ENCODE data around the gene METTL23. TPM values are rescaled to one million over a fixed set of nuclear protein-coding genes. Genes with fewer than 3 reads are reported as not detected.

Gene METTL23
- total and polyA plus RNA-seq, 2 of the 8 experiments (the other 6 are each of a cell fraction or from before 2014, with no cell fraction given) = 36.1 to 60.2 TPM

- peak; percentile 26 for TF ChIP-seq CHD7 (IDR thresholded peaks at IDR 0.05; ENCODE audit: insufficient replicate concordance, low read length)
- TF ChIP-seq GTF2F1 (IDR thresholded peaks at IDR 0.05; ENCODE audit: borderline replicate concordance, low read depth, low read length) = no peak
- no peak for TF ChIP-seq BRCA1 (IDR thresholded peaks at IDR 0.05; ENCODE audit: low read depth, low read length)
- TF ChIP-seq POLR2AphosphoS5 (IDR thresholded peaks at IDR 0.05; ENCODE audit: low read depth, low read length) = peak; percentile 92
- peak; percentile 74 to 79 for TF ChIP-seq POLR2A (IDR thresholded peaks at IDR 0.05; ENCODE audit: control extremely low read depth in 1 of 2, low read depth in 2 of 2, low read length in 2 of 2)
Observed at GRCh38 chr17:76732734-76733617, 6.3 kb downstream of the METTL23 start (continued).
